Endodermal cell (in vitro differentiated cells): ENCODE data around the gene ASTN2. TPM values are rescaled to one million over a fixed set of nuclear protein-coding genes. Genes with fewer than 3 reads are reported as not detected.

ENCODE experiments used
- DNase-seq: peaks from one replicate; pipeline ENCODE4 v3.0.0-alpha.2; 2017
- H3K27ac ChIP-seq: 2 replicates; pipeline ENCODE4 v1.5.1; 2013; ENCODE audit warnings: mild to moderate bottlenecking, low read depth, low read length, moderate library complexity
- H3K27me3 ChIP-seq: 2 replicates; pipeline ENCODE4 v1.6.1; 2013; ENCODE audit warnings: mild to moderate bottlenecking, low read length, moderate library complexity; ENCODE audit not compliant: insufficient read depth, control insufficient read depth, poor library complexity, severe bottlenecking
- H3K36me3 ChIP-seq: 2 replicates; pipeline ENCODE4 v1.7.0; 2013; ENCODE audit warnings: mild to moderate bottlenecking, low read length, moderate library complexity; ENCODE audit not compliant: control insufficient read depth, insufficient read depth
- H3K4me1 ChIP-seq: one replicate; pipeline ENCODE4 v1.7.0; 2013; ENCODE audit warnings: low read length; ENCODE audit not compliant: control insufficient read depth, insufficient read depth
- H3K4me3 ChIP-seq: 2 replicates; pipeline ENCODE4 v1.5.1; 2013; ENCODE audit warnings: mild to moderate bottlenecking, low read length, moderate library complexity
- H3K9ac ChIP-seq: 2 replicates; pipeline ENCODE4 v1.6.1; 2013; ENCODE audit warnings: mild to moderate bottlenecking, low read length, moderate library complexity; ENCODE audit not compliant: poor library complexity, severe bottlenecking; ENCODE audit errors: extremely low read depth
- H3K9me3 ChIP-seq: 2 replicates; pipeline ENCODE4 v1.6.1; 2013; ENCODE audit warnings: mild to moderate bottlenecking, low read length, moderate library complexity; ENCODE audit not compliant: control insufficient read depth
- H3K27ac Mint-ChIP-seq: 2 replicates; pipeline ENCODE4 v1.8.0; 2020; ENCODE audit warnings: mixed read lengths
- H3K27me3 Mint-ChIP-seq: 2 replicates; pipeline ENCODE4 v1.8.0; 2021; ENCODE audit warnings: mild to moderate bottlenecking, mixed read lengths; ENCODE audit not compliant: insufficient read depth
- H3K36me3 Mint-ChIP-seq: 2 replicates; pipeline ENCODE4 v1.8.0; 2020; ENCODE audit warnings: low read depth, mixed read lengths
- H3K4me1 Mint-ChIP-seq: 2 replicates; pipeline ENCODE4 v1.8.0; 2020; ENCODE audit warnings: mixed read lengths
- H3K4me3 Mint-ChIP-seq: 2 replicates; pipeline ENCODE4 v1.8.0; 2020; ENCODE audit warnings: mild to moderate bottlenecking, moderate library complexity, mixed read lengths
- H3K9me3 Mint-ChIP-seq: 2 replicates; pipeline ENCODE4 v1.8.0; 2020; ENCODE audit warnings: mild to moderate bottlenecking, mixed read lengths
- CTCF ChIP-seq: fragments of 200-600 bp; sonication (generic); conservative IDR thresholded peaks from 2 replicates; pipeline ENCODE4 v1.5.0; 2021; ENCODE audit warnings: antibody characterized with exemption, mild to moderate bottlenecking
- WGBS, 2 experiments: methylation state at CpG; one replicate each; pipeline versions ENCODE4 v1.1.5 to v1.1.7; 2013; ENCODE audit warnings: missing lambda C conversion rate in 2 of 2, mixed read lengths in 1 of 2; ENCODE audit not compliant: insufficient coverage in 1 of 2, insufficient read length in 1 of 2; 5-methylcytosine and 5-hydroxymethylcytosine counted together
- total RNA-seq, 2 donors: library from RNA; stranded (reverse); fragmentation: NEBNext Ultra II Directional in 1 of 2; extraction: Animal tissue kit (Norgen Biotek cat#: 25700) in 1 of 2; gene quantifications; 2 replicates in 1 of 2; 3 replicates in 1 of 2; pipeline ENCODE4 v1.2.1, GENCODE V29; 2021

Gene ASTN2
- total RNA-seq, 2 donors from 2014 or later: 8.9 to 10.4 TPM

- Mint-ChIP-seq H3K27me3 (no peaks in the 10 kb centered on the region), H3K36me3 (no peaks in the 10 kb centered on the region), H3K4me1 (peaks cover 13% of the 10 kb centered on the region), H3K9me3 (no peaks in the 10 kb centered on the region), H3K4me3 (no peak overlapping the region), H3K27ac (no peak overlapping the region)
- Histone ChIP-seq H3K9ac (no peak overlapping the region), H3K9me3 (no peaks in the 10 kb centered on the region), H3K27me3 (no peaks in the 10 kb centered on the region), H3K36me3 (no peaks in the 10 kb centered on the region), H3K4me3 (no peak overlapping the region), H3K27ac (no peak overlapping the region), H3K4me1 (no peaks in the 10 kb centered on the region)
- TF ChIP-seq CTCF: no peak
- WGBS, 2 experiments: 86 to 91% methylated on average over 4 to 5 of the region's 5 CpGs
- no peak for DNase-seq
Observed at GRCh38 chr9:116558818-116559540, 855.9 kb downstream of the ASTN2 start.

- H3K9me3 ChIP-seq: no peaks in the 10 kb centered on the region
- Mint-ChIP-seq H3K4me3 (no peak overlapping the region), H3K9me3 (no peaks in the 10 kb centered on the region), H3K36me3 (no peaks in the 10 kb centered on the region), H3K4me1 (peaks cover 13% of the 10 kb centered on the region), H3K27me3 (no peaks in the 10 kb centered on the region), H3K27ac (no peak overlapping the region)
- H3K27me3 ChIP-seq: no peaks in the 10 kb centered on the region
- no peak overlapping the region for H3K9ac ChIP-seq
- no peaks in the 10 kb centered on the region for H3K36me3 ChIP-seq
- H3K4me3 ChIP-seq: no peak overlapping the region
- no peaks in the 10 kb centered on the region for H3K4me1 ChIP-seq
- no peak for TF ChIP-seq CTCF
- no peak overlapping the region for H3K27ac ChIP-seq
- no peak for DNase-seq
Observed at GRCh38 chr9:116558035-116558434, 856.8 kb downstream of the ASTN2 start.

- H3K4me1 Mint-ChIP-seq: peaks cover 11% of the 10 kb centered on the region
- H3K36me3 Mint-ChIP-seq: no peaks in the 10 kb centered on the region
- WGBS, 2 experiments: 90% methylated on average over 3 of the region's 3 CpGs; no CpG with 5 or more reads in 1 of the 2 experiments
- Histone ChIP-seq H3K4me1 (no peaks in the 10 kb centered on the region), H3K4me3 (no peak overlapping the region), H3K27me3 (no peaks in the 10 kb centered on the region), H3K9ac (no peak overlapping the region), H3K36me3 (no peaks in the 10 kb centered on the region), H3K9me3 (no peaks in the 10 kb centered on the region), H3K27ac (no peak overlapping the region)
- H3K4me3 Mint-ChIP-seq: no peak overlapping the region
- DNase-seq: no peak
- no peak overlapping the region for H3K27ac Mint-ChIP-seq
- no peaks in the 10 kb centered on the region for H3K27me3 Mint-ChIP-seq
- no peaks in the 10 kb centered on the region for H3K9me3 Mint-ChIP-seq
- no peak for TF ChIP-seq CTCF
Observed at GRCh38 chr9:116555556-116556155, 859.2 kb downstream of the ASTN2 start.
